IMR-90 (cell line): Measurements from ENCODE around the gene AMDHD2. TPM values are rescaled to one million over a fixed set of nuclear protein-coding genes. Genes with fewer than 3 reads are reported as not detected.
A peak's percentile ranks its signal among the peaks of the same experiment; 100 is the strongest.

Experiments
- ATAC-seq: fragments of 200-7000 bp; cut with Tn5 transposase; 2 replicates; pipeline ENCODE4 v1.9.1; 2020; ENCODE audit warnings: low read depth, mild to moderate bottlenecking, moderate library complexity
- BruUV-seq: library from RNA; stranded (reverse); fragments of 400-500 nt; replicated peaks from 2 replicates; lab custom pipeline; 2021; lab: Mats Ljungman, UMichigan
- CTCF ChIA-PET: fragments of 300-600 bp; formaldehyde crosslinking; extraction: SDS; loops from one replicate; lab custom pipeline; 2021; ENCODE audit warnings: antibody characterized with exemption; lab: Yijun Ruan, JAX
- POLR2A ChIA-PET: fragments of 300-600 bp; sonication (Branson Sonifier 250); formaldehyde crosslinking; loops from one replicate; lab custom pipeline; 2022; ENCODE audit warnings: antibody characterized with exemption; ENCODE audit not compliant: unreplicated experiment; lab: Charles Lee
- DNase-seq: peaks from one replicate; pipeline ENCODE4 v3.0.0; 2013
- H2AFZ ChIP-seq: replicated peaks from 2 replicates; pipeline ENCODE3; 2013; ENCODE audit warnings: low read length, mild to moderate bottlenecking; ENCODE audit not compliant: poor library complexity
- H2AK5ac ChIP-seq: 2 replicates; pipeline ENCODE4 v1.6.1; 2013; ENCODE audit warnings: low read depth, low read length, inconsistent platforms
- H2AK9ac ChIP-seq: replicated peaks from 2 replicates; pipeline ENCODE3; 2013; ENCODE audit warnings: mild to moderate bottlenecking, low read depth, low read length, moderate library complexity; ENCODE audit not compliant: poor library complexity
- H2BK120ac ChIP-seq: 2 replicates; pipeline ENCODE4 v1.6.1; 2013; ENCODE audit warnings: low read depth, low read length, inconsistent platforms
- H2BK15ac ChIP-seq: 3 replicates; pipeline ENCODE4 v1.6.1; 2013; ENCODE audit warnings: low read depth, low read length, inconsistent platforms
- H2BK20ac ChIP-seq: 2 replicates; pipeline ENCODE4 v1.6.1; 2013; ENCODE audit warnings: low read depth, mild to moderate bottlenecking, inconsistent platforms, low read length, moderate library complexity
- H2BK5ac ChIP-seq: 2 replicates; pipeline ENCODE4 v1.6.1; 2013; ENCODE audit warnings: mild to moderate bottlenecking, low read depth, low read length, inconsistent platforms; ENCODE audit not compliant: poor library complexity, severe bottlenecking
- H3K14ac ChIP-seq: replicated peaks from 2 replicates; pipeline ENCODE4 v1.6.1; 2013; ENCODE audit warnings: low read depth, low read length, inconsistent platforms
- H3K18ac ChIP-seq: 2 replicates; pipeline ENCODE4 v1.6.1; 2013; ENCODE audit warnings: low read depth, low read length, control low read depth
- H3K23ac ChIP-seq: 2 replicates; pipeline ENCODE4 v1.6.1; 2013; ENCODE audit warnings: low read depth, low read length, inconsistent platforms
- H3K27ac ChIP-seq: 2 replicates; pipeline ENCODE4 v1.5.1; 2013; ENCODE audit warnings: mild to moderate bottlenecking, control low read depth, low read length; ENCODE audit not compliant: insufficient read depth
- H3K27me3 ChIP-seq: 2 replicates; pipeline ENCODE4 v1.6.1; 2013; ENCODE audit warnings: low read length; ENCODE audit not compliant: control insufficient read depth, insufficient read depth
- H3K36me3 ChIP-seq: 2 replicates; pipeline ENCODE4 v1.6.1; 2013; ENCODE audit warnings: low read length, mixed read lengths; ENCODE audit not compliant: control insufficient read depth, insufficient read depth
- H3K4ac ChIP-seq: 2 replicates; pipeline ENCODE4 v1.6.1; 2013; ENCODE audit warnings: low read depth, low read length, inconsistent platforms
- H3K4me1 ChIP-seq: 2 replicates; pipeline ENCODE4 v1.6.1; 2013; ENCODE audit warnings: low read length, mixed read lengths; ENCODE audit not compliant: control insufficient read depth, insufficient read depth
- H3K4me2 ChIP-seq: 2 replicates; pipeline ENCODE4 v1.6.1; 2013; ENCODE audit warnings: low read depth, mild to moderate bottlenecking, control low read depth, low read length, moderate library complexity
- H3K4me3 ChIP-seq: 2 replicates; pipeline ENCODE4 v1.5.1; 2013; ENCODE audit warnings: low read depth, mild to moderate bottlenecking, control low read depth, low read length, moderate library complexity; ENCODE audit not compliant: insufficient read depth
- H3K56ac ChIP-seq: 2 replicates; pipeline ENCODE4 v1.6.1; 2013; ENCODE audit warnings: low read length, inconsistent platforms; ENCODE audit not compliant: insufficient read depth; ENCODE audit errors: extremely low read depth
- H3K79me1 ChIP-seq, 2 experiments: 2 replicates each; pipeline ENCODE4 v1.6.1; 2013; ENCODE audit warnings: low read length in 2 of 2, inconsistent platforms in 1 of 2, low read depth in 1 of 2
- H3K9ac ChIP-seq: 2 replicates; pipeline ENCODE4 v1.6.1; 2013; ENCODE audit warnings: low read depth, low read length, control low read depth
- H3K9me1 ChIP-seq: 2 replicates; pipeline ENCODE4 v1.6.1; 2013; ENCODE audit warnings: low read length, inconsistent platforms; ENCODE audit not compliant: insufficient read depth
- H3K9me3 ChIP-seq: 2 replicates; pipeline ENCODE4 v1.6.1; 2013; ENCODE audit warnings: low read length; ENCODE audit not compliant: control insufficient read depth, insufficient read depth
- H4K20me1 ChIP-seq: 2 replicates; pipeline ENCODE4 v1.6.1; 2013; ENCODE audit warnings: low read length, inconsistent platforms; ENCODE audit not compliant: insufficient read depth
- H4K5ac ChIP-seq: 2 replicates; pipeline ENCODE4 v1.6.1; 2013; ENCODE audit warnings: mild to moderate bottlenecking, low read depth, low read length, control low read depth
- H4K8ac ChIP-seq, 2 experiments: 2 replicates each; pipeline ENCODE4 v1.6.1; 2013; ENCODE audit warnings: low read depth in 2 of 2, low read length in 2 of 2, control low read depth in 1 of 2, inconsistent platforms in 1 of 2
- H4K91ac ChIP-seq: 2 replicates; pipeline ENCODE4 v1.6.1; 2013; ENCODE audit warnings: low read depth, low read length, inconsistent platforms; ENCODE audit not compliant: insufficient read depth
- CHD1 ChIP-seq: IDR thresholded peaks from 2 replicates; pipeline ENCODE4 v1.6.1; 2012; ENCODE audit warnings: low read depth, low read length, improper control_type of control experiment
- CTCF ChIP-seq: conservative IDR thresholded peaks from 2 replicates; pipeline ENCODE4 v1.5.1; 2012; ENCODE audit warnings: mild to moderate bottlenecking, low read depth, low read length, improper control_type of control experiment
- MAFK ChIP-seq: IDR thresholded peaks from 2 replicates; pipeline ENCODE4 v1.6.1; 2012; ENCODE audit warnings: low read depth, low read length, improper control_type of control experiment
- SMC3 ChIP-seq: fragments of 150-350 bp; IDR thresholded peaks from 2 replicates; pipeline ENCODE4 v1.6.1; 2016; ENCODE audit warnings: low read depth, mild to moderate bottlenecking, antibody characterized with exemption, low read length, moderate library complexity
- USF2 ChIP-seq: fragments of 150-350 bp; IDR thresholded peaks from 2 replicates; pipeline ENCODE4 v1.6.1; 2017; ENCODE audit warnings: mild to moderate bottlenecking, antibody characterized with exemption, low read length, low read depth
- WGBS, 2 experiments: methylation state at CpG; one replicate each; pipeline versions ENCODE4 v1.1.5 to v1.1.7; 2013; ENCODE audit warnings: missing lambda C conversion rate in 2 of 2; ENCODE audit not compliant: insufficient read length in 1 of 2; ENCODE audit errors: extremely low coverage in 2 of 2; 5-methylcytosine and 5-hydroxymethylcytosine counted together
- dilution Hi-C: fragments of 300-500 bp; cut with HindIII; formaldehyde crosslinking; loops from one replicate; pipeline ENCODE4 v1.14.3; 2018; ENCODE audit warnings: low sequenced_read_pairs; ENCODE audit not compliant: unreplicated experiment
- in situ Hi-C: fragments of 300-500 bp; cut with MboI; formaldehyde crosslinking; loops from 3 replicates; pipeline ENCODE4 v1.14.3; 2019; ENCODE audit warnings: low sequenced_read_pairs, inconsistent platforms, mixed read lengths
- intact Hi-C: fragments of 100-400 bp; cut with micrococcal nuclease; formaldehyde crosslinking; loops from 2 replicates; pipeline ENCODE4 v1.10.0; 2022
- polyA plus RNA-seq, 3 experiments: library from polyadenylated mRNA; depleted of rRNA; stranded (reverse); fragments of >200 nt; gene quantifications; 2 replicates each; pipeline ENCODE4 v1.2.3, GENCODE V29; 2012; ENCODE audit warnings: low replicate concordance in 1 of 3
- total RNA-seq: library from RNA; depleted of rRNA; stranded (reverse); fragments of >200 nt; gene quantifications from 2 replicates; pipeline ENCODE4 v1.2.3, GENCODE V29; 2012

Gene AMDHD2
- total and polyA plus RNA-seq, 2 of the 4 experiments (the other 2 are of a cell fraction) = 10.6 to 30.3 TPM

GRCh38 chr16:2472885-2473445 is 47.2 kb upstream of the AMDHD2 start:
- no peak overlapping the region for H2BK120ac ChIP-seq
- BruUV-seq = no TSS peak
- no peak overlapping the region for H3K4me3 ChIP-seq
- no peak overlapping the region for H3K14ac ChIP-seq
- no peak overlapping the region for H3K23ac ChIP-seq
- H4K91ac ChIP-seq = no peak overlapping the region
- H3K36me3 ChIP-seq = no peaks in the 10 kb centered on the region
- H4K5ac ChIP-seq = no peak overlapping the region
- no peak overlapping the region for H3K18ac ChIP-seq
- ATAC-seq = no peak
- H3K4ac ChIP-seq = no peak overlapping the region
- peaks cover 10 to 45% of the 10 kb centered on the region in 2 experiments; a peak in 2 of 4 replicates for H3K79me1 ChIP-seq
- no peak for DNase-seq
- H2BK15ac ChIP-seq = no peak overlapping the region
- peaks cover 21% of the 10 kb centered on the region for H3K4me1 ChIP-seq
- peak overlapping the region; percentile 17 for H2AK9ac ChIP-seq
- peaks cover 3% of the 10 kb centered on the region; the same call in 1 of the 2 replicates for H3K9me1 ChIP-seq
- no peaks in the 10 kb centered on the region; the same call in 1 of the 2 replicates for H3K27me3 ChIP-seq
- no peak overlapping the region for H2BK20ac ChIP-seq
- intact Hi-C loops = no loop called here
- H3K9ac ChIP-seq = no peak overlapping the region
- 88% methylated on average over 4 of the region's 14 CpGs; no CpG with 5 or more reads in 1 of the 2 experiments for WGBS, 2 experiments
- ChIA-PET POLR2A (no interaction called here), CTCF (no interaction called here)
- H2AFZ ChIP-seq = peak overlapping the region; percentile 33
- peak overlapping the region; percentile 23; the same call in 1 of the 2 replicates for H2AK5ac ChIP-seq
- peak overlapping the region; percentile 68; the same call in 1 of the 2 replicates for H3K4me2 ChIP-seq
- no peak overlapping the region for H3K56ac ChIP-seq
- TF ChIP-seq MAFK = no peak
- no peak for TF ChIP-seq CHD1
- no peak for TF ChIP-seq USF2
- no peak for TF ChIP-seq CTCF
- TF ChIP-seq SMC3 = no peak
- H2BK5ac ChIP-seq = no peak overlapping the region
- H4K8ac ChIP-seq = no peak overlapping the region
- H3K27ac ChIP-seq = no peak overlapping the region
- in situ Hi-C loops = no loop called here
- peaks cover 21% of the 10 kb centered on the region for H4K20me1 ChIP-seq
- dilution Hi-C loops = no loop called here
- H3K9me3 ChIP-seq = no peaks in the 10 kb centered on the region
